Activated gamma-delta T cell (primary cell): Measurements from ENCODE around the gene SETD5.

ENCODE experiments used
- DNase-seq: peaks from one replicate; lab custom pipeline; 2025; lab: John Stamatoyannopoulos, UW

The SETD5 gene

GRCh38 chr3:9408546-9408945 lies 11.1 kb downstream of the SETD5 start:
- DNase-seq = no peak

GRCh38 chr3:9409981-9410854 lies 12.8 kb downstream of the SETD5 start:
- DNase-seq = no peak

DNA sequence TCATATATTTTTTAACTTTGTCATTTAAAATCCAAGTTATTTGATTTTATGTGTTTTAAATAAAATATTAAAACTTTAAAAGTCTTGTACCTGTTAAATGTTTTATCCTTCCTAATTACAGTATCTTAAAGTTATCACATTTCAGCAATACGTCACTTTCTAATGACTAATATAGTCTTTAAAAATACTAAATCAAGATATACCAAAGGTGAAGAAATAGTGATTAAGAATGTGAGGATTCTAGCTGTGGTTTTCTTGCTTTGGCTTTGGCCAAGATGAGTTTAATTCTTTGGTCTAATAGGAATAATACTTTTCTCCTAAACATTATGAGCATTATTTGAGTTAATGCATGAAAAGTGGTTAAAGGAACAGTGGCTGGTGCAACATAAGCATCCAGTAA lies 13.9 kb downstream of the SETD5 start:
- no peak for DNase-seq

DNA sequence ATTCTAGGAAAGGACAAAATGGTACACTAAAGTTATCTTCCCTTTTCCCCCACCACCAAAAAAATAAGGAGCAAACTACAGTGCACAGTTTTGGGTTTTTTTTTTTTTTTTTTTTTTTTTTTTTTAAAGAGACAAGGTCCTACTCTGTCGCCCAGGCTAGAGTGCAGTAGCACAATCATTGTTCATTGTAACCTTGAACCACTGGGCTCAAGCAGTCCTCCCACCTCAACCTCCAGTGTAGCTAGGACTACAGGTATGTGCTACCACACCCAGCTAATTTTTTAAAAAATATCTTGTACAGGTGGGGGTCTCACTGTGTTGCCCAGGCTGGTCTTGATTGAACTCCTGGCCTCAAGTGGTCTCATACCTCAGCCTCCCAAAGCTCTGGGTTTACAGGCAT lies 14.9 kb downstream of the SETD5 start:
- DNase-seq = no peak

- DNase-seq = no peak
These were observed 17.4 kb downstream of the SETD5 start for GRCh38 chr3:9414826-9415225.

DNA sequence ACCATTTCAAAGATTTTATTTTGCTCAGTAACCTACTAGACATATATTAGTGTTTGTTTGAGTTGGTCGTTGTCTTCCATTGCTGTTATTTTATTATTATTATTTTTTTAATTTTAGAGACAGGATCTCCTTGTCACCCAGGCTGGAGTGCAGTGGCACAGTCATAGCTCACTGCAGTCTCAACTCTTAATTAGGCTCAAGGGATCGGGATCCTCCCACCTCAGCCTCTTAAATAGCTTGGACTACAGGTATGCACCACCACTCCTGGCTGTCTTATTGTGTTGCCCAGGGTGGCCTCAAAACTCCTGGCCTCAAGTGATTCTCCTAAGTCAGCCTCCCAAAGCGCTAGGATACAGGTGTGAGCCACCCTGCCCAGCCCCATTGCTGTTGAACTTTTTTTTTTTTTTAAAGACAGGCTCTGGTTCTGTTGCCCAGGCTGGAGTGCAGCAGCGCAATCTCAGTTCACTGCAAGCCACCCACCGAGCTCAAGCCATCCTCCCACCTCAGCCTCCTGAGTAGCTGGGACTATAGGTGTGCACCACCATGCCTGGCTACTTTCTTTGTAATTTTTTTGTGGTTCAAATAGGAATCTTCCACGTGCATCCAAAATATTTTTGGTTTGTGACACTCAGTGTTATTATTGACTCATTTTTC lies 18.2 kb downstream of the SETD5 start:
- no peak for DNase-seq

DNA sequence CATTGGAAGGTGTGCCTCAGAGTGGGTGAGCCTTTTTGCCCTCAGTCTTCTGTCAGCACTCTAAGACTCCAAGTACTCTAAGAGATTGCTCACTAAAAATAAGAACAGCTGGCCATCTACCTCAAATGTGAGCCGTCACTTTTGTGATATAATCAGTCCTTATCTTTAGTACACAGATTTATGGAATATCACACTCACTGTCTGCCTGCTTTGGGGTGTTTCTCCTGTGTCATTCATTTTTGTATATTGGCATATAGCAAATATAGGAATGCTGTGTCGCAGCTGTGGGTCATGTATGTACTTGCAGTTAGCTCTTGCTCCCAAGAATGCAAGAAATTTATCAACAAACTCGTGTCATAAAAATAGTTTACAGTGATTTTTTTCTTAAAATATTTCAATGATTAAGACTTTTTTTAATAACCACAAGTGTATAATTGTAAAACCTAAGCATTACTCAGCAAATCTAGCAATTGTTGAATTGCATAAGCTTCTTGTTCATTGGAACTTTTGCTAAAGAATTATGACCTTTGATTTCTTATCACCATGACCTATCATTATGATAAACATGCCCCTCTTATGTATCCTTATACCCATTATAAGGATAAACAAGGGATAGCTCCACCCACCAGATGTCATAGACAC lies 18.8 kb downstream of the SETD5 start:
- no peak for DNase-seq

GRCh38 chr3:9420850-9421549 lies 23.6 kb downstream of the SETD5 start:
- no peak for DNase-seq

DNA sequence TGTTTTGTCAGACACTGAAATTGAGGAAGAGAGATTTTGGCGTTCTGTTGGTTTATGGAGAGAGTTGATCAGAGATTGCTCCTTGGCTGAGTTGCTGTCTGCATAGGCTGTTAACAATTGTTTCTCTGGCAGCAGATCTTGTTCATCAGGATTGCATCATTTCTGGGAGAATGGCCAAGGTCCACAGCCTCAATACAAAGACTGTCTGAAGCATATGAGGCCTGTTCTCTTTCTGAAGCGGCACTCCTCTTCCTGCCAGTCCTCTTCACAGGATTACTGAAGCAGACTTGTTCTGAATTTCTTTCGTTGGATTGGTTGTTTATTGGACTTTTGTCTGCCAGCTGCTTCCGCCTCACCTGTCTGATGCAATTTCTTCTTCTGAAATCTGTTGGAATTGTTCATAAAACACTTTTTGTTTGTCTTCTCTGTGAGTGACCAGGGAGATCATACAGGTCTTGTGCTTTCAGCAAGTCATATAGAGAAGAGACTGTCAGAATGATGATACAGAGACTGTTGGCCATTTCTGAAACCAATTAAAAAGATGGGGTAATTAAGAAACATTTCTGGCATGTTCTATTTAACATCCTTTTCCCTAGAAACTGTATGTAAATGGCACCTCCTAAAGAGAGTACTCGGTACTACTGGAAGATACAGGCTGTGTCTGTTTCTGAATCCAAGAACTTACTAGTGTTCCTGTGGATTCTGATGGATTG lies 25.5 kb downstream of the SETD5 start:
- no peak for DNase-seq

DNA sequence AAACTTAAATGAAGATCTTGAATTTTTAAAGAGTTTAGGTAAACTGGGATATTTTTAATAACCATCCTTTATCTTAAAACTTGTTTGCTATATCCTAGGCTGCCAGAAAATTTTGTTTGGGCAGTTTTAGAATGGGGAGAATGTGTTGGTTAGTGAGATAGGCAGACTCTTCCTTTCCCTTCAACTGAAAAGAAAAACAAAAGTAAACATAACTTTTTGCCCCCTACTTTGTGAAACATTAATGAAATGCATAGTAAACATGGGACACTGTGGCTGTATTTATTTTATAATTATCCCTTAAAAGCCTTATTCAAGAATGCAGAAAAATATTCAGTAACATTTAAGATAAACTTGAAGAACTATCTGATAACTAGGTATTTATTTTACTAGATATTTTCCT lies 31.0 kb downstream of the SETD5 start:
- no peak for DNase-seq

DNA sequence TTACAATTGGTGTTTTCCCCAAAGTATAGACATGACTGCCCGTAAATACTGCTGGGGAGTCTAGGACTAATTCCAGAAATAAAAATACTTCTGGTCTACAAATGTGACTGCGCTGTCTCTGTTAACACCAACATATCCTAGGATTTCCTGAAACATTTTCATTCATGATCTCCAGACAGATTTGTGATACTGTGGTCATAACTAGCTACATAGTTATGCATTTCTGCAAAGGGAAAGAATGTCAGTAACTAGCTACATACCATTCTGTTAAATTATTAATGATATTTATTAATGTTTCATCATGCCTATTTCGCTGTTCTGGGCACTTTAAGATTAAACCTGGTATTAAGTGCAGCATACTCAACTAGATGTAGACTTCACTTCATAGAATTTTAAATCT lies 33.3 kb downstream of the SETD5 start:
- no peak for DNase-seq

DNA sequence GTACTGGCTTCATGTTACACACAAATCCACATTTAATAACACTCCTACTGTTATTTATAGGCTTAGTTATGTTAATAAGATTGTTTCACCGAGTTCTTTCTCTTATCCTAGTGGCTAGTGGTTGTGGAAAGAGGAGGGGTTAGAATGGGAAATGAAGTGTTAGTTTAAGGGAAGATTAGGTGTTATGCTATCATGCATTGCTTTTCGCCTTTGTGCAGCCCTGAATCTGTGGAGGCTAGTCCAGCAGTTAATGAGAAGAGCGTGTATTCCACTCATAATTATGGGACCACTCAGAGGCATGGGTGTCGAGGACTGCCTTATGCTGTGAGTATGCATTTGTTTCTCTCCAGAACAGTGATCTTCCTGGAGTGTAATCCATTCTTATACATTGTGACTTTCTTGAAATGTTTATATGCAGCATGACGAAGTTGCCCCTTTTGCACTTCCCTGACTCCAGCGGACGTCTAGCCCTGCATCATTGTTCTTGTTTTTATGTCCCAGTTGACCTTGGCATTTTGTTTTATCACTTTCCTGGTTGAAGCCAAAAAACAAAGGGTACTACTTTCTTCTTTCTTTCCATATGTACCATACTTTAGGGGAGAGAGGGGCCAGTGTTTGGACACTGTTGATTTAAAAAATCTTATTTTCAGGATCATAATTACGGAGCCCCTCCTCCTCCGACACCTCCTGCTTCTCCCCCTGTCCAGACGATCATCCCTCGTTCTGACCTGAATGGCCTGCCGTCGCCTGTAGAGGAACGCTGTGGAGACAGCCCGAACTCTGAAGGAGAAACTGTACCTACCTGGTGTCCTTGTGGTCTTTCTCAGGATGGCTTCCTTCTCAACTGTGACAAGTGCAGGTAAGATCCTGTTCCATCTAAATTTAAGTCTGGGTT lies 36.5 kb downstream of the SETD5 start:
- no peak for DNase-seq

- no peak for DNase-seq
These were observed 37.9 kb downstream of the SETD5 start for GRCh38 chr3:9435316-9435715.

DNA sequence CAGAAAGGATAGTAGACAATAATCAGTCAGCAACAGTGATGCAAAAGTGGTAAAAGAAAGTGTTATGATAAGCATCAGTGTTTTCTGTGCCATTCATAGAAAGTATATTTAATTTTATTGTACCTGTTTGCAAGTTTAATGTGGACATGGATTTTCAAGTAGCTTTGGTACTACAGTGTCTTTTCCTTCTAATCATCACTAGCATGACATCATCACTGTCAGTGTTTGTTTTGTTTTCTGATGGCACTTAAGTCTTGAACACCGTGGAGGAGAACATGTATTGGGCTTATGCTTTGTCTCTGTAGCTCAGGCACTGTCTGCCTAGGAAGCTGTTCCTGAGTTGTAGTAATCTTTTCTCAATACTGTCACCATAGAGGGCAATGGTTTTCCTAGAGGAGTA lies 41.9 kb downstream of the SETD5 start:
- no peak for DNase-seq

GRCh38 chr3:9441501-9442221 lies 44.2 kb downstream of the SETD5 start:
- DNase-seq = no peak

DNA sequence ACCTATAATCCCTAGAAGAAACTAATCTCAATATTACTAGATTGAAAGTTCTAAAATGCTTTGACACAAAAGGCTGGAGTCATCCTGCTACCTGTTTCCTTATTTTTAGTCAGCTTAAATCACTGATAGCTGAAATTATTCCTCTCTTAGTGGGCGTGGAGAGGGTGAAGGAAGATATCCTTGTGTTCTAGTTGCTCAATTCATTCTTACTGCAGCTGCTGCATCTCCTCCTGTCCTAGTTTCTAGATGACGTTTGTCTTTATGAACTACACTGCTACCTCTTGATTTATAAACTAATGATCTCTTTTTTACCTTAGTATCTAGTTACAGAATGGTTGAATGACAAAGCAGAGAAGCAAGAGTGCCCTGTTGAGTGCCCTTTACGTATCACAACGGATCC lies 50.7 kb downstream of the SETD5 start:
- no peak for DNase-seq

DNA sequence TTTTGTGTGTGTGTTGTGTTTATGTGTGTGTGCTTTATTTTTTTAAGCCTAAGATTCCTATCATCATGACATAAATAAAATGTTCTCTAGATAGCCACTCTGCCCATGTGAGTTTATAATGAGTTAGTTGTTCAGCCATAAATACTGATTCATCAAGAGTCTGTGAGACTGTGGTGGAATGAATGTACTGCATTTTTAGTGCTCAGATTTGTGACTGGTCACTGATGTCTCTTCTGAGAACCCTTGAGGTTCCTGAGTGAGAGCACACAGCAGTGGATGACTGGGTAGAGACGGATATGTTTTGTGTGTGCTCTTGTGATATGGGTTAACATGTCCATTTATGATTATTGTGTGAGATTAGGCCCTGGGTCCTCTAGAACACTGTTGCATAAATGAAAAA lies 51.2 kb downstream of the SETD5 start:
- DNase-seq = no peak

DNA sequence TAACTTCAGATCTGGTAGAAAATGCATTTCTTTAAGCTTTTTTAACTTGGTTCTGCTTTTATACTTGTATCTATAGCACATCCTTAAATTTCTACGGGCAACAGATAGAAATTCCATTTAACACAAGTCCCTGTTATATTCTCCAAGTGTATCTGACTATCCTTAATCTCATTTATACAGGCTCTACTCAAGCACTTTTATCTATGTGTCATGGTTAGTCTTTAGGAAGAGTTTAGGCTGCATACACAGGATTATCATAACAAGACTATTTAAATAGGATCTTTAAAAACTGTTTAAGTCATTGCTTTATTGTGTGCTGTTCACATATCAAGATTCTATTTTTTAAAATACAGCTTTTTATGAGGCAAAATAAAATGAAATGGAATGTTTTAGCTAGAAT lies 52.7 kb downstream of the SETD5 start:
- no peak for DNase-seq

DNA sequence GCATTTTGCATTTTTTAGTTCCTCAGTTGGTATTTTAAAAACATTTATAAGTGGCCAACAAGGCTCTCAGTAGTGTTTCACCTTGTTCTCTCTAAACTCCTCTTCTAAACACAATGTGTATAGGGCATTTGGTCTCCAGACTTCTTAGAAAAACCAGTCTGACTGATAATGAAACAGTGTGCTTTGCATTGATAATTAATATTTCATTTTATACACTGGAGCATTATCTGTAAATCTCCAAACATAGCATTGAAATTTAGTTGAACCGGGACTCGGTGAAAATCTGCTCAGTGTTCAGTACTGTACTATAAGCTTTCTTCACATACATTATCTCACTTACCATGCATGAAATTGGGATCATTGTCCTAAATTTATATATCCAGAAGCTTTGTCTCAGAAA lies 53.6 kb downstream of the SETD5 start:
- DNase-seq = no peak

GRCh38 chr3:9452417-9452816 lies 55.0 kb downstream of the SETD5 start:
- DNase-seq = no peak
